NCI-H187 (cell line): Measurements from ENCODE around the gene HUS1.
"Not testable (repeated sequence)": the region's sequence is repeated elsewhere in the genome, so short reads cannot be mapped to it uniquely, and the experiment has no call there.

ENCODE experiments used
- DNase-seq, 2 experiments: peaks; one replicate each; lab custom pipeline; 2025; lab: John Stamatoyannopoulos, UW

HUS1 gene

DNA sequence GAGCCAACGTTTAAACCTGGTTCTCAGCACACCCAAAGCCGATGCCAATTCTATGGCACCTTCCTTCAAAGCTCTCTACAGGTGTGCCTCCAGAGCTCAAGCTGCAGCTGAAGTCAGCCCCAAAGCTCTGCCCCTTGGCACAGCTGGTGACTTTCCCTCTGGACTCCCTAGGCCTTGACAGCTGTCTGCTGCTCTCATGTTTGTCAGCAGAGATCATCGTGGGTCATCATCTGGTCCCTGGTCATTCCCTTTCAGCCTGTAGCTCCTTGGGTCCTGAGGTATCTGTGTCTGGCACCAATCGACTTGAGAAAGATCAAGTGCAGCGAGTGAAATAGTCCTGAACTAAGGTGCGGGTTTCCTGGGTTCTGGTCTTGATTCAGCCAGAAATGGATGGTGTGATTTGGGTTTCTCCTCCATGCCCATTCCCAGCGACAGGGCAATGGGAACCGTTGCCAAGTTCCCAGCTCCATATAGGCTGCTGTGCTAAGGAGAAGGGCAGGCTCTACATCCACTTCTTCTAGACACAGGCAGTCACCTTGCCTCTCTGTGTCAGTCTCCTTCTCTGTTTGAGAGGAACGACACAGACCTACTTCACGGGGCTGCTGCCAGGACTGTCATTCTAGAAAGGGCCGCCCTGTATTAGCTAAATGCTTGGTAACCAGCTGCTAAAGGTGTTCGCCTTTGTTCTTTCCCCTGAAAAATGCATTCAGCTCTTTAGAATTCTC lies 34.7 kb downstream of the HUS1 start:
- no peak for DNase-seq

DNA sequence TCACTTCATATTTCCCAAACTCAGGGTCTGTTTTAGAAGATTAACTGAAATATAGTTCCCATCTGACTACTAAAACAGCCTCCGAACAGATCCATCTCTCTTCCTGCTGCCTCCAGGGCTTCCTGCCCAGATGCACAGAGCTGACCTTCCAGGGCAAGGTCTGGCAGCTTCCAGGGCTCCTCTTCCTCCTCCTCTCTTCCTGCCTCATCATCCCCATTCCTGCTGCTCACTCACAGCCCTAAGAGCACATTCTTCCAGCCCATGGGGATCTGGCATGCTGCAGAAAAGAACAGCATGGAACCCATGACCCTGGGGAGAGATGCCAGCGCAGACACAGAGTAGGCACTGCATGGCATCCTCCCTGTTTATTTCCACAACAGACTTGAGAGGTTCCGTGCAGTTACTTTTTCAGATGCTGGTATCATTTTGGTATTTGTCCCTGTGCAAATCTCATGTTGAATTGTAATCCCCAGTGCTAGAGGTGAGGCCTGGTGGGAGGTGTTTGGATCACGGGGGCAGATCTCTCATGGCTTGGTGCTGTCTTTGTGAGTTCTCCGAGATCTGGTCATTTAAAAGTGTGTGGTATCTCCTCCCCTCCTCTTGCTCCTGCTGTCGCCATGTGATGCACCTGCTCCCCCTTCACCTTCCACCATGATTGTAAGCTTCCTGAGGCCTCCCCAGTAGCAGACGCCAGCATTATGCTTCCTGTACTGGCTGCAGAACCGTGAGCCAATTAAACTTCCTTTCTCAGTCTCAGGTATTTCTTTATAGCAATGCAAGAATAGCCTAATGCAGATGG lies 35.5 kb downstream of the HUS1 start:
- DNase-seq: no peak

DNA sequence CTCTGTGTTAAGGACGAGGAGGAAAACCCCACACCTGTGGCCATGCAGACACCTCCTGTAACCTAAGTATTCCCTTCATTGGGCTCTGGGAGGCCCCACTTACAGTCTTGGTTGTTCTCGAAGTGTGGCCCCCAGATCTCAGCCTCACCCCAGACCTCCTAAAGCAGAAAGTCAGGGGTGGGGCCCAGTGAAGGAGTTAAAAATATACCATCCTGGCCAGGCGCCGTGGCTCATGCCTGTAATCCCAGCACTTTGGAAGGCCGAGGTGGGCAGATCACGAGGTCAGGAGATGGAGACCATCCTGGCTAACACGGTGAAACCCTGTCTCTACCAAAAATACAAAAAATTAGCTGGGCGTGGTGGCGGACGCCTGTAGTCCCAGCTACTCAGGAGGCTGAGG lies 36.8 kb downstream of the HUS1 start:
- DNase-seq: not testable (repeated sequence)

DNA sequence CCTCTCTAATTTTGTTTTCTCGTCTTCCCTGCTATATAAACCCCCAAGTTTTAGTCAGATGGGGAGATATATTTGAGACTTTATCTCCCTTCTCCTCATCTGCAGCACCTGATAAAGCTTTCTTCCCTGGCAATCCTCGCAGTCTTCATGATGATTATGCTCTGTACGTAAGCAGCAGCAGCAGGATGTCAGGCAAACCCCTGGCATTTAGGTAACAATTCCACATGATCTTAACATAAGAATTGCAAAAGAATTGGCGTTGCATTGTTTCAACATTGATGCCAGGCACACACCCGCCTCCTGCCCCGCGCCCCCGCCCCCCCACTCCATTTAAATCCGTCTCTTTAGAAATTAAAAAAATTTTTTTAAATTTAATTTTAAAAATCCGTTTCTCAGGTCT lies 37.3 kb downstream of the HUS1 start:
- no peak for DNase-seq

DNA sequence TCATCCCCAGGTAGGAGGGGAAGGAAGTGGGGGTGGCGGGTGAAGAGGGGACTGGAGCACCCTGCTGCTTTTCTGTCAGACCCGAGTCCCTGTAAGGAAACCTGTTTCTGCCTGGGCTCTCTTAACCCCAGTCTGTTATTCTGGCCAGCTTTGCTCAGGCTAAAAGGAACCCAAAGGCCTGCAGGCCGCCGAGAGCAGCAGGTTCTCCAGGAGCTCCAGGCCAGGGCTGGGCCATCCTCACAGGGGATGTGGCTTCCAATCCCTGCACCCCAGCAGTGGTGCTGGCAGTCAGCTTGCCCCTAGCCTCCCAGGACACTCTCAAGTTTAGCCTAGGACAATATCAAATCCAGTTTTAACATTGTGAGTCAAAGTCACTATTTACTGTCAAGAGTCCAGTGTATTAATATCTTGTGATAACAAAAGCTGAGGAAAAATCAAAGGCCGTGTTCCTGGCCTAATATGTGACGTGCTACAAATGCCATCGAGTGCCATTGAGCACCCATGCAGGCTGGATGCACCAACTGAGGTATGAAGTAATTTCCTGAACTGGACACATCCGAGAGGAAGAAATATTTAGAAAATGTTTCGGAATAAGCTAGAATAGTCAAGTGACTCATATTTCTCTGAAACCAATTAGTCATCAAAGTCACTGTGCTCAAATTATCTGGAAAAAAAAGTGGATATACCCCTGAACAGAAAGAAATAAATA lies 38.1 kb downstream of the HUS1 start:
- no peak for DNase-seq

DNA sequence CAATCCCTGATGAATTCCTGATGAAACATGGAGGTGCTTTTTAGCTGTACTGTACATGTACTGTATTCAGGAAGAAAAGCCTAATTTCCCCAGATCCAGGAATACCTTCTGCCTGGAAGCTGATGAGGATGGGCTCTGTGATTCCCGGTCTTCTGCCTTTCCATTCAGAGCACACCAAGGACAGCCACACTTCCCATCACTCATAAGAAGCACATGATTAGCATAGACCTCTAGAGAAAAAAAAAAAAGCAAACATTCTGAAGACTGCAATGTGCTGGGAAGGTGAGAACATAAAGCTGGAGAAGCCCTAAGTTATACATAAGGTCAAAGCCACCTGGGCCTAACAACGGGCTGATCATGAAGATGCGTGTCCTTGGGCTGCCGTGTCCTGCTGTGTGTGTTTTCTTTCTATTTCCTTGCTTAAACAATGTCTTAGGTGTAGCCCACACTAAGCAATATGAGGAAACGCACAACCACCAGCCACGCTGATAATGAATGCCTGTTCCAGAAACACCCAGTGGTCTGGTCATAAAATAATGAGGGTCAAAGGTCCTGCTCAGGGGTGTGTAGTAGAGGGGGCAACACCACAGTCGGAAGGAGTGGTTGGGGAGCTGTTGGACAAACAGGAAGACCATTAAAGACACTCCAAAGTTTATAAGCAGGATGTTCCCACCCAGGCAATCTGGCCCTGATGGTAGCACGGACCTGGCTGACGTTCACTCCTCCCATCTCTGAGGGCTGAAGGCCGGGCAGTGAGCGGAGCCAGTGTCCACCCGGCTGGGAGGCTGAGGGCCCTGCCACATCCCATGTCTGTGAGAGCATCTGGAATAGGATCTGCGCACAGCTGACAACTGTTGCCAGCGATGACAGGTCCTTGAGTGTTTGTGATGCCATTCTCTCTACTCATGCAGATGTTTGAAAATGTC lies 39.1 kb downstream of the HUS1 start:
- no peak for DNase-seq

DNA sequence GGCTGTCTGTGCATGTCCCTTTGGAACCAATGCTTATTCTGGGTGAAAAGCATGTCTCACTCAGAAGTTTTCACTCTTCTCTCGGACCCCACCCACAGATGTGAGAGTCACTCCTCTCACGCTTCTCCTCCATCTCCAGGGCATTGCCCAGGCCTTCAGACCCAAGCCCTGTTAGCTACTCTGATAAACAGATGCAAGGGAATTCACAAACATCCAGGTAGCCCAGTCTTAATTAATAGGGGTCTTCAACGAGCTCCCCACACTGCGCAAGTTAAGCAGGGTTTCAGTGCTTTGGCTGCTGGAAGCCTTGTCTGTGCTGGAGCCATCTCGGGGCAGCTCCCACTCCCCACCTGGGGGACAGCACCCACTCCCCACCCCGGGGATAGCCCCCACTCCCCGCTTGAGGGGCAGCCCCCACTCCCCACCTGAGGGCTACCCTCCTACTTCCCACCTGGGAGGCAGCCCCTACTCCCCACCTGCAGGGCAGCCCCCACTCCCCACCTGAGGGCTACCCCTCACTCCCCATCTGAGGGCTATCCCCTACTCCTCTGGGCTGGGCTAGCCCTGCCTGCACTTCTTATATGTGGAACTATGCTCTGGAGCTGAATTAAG lies 39.9 kb downstream of the HUS1 start:
- DNase-seq: no peak

DNA sequence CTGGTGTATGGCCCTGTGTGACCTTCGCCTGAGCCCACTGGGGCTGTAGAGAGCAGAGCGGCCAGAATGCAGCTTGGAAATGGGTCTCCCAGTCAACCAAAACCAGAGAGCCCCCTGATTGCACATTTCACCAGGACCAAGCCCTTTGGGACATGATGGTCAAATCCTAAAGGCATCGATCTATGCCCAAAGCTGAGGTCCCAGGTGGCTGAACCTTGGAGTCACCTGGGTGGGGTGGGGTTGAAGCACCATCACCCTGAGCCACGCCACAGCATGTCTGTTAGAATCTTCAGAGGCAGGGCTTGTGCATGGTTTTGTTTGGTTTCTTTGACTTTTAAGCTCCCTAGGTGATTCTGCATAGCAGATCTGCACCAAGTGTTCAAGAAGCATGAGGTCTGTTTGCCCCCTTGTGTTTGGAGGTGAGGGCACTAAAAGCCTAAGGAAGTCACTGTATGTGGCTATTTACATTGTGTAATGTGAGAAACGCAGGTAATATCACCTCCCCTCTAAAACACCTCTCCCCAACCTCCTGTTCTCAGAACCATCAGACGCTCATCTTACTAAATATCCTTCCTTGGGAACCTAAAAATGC lies 40.7 kb downstream of the HUS1 start:
- no peak for DNase-seq

DNA sequence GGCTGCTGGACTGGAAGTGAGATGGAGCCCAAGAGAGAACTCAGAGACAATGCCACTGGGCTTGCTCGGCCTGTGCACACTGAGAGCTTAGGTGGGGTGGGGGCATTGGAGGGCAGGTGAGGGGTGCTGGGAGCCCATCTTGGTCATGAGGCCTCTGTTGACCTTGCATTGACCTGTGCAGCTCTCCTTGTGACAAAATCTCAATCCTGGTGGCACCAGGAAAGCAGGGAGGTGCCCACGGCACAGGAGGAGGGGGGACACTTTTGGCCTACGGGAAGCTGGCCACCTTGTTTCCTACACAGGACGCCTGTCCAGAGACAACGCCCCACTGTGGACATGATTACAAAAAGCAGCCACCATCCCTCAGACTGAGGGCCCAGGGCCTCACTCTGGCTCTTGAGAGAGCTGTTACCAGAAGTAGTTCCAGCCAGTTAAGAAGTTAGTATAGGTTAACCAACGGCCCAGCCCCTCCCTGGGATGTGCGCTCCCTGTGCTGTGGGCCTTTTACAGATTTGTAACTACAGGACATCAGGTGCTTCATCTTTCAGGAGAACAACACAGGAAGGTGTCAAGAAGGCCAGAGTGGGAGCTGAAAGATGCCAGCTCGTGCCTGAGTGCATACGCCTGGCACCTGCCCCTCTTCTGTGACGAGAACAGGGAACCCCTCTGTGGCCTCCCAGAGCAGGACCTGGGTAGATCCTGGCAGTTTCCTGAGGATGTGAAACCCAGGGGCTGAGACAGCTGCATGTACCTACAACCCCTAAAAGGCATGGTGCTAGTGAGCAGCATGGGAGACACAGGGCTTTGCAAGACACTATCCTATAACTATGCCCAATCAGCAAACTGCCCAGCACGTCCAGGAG lies 41.5 kb downstream of the HUS1 start:
- no peak for DNase-seq

DNA sequence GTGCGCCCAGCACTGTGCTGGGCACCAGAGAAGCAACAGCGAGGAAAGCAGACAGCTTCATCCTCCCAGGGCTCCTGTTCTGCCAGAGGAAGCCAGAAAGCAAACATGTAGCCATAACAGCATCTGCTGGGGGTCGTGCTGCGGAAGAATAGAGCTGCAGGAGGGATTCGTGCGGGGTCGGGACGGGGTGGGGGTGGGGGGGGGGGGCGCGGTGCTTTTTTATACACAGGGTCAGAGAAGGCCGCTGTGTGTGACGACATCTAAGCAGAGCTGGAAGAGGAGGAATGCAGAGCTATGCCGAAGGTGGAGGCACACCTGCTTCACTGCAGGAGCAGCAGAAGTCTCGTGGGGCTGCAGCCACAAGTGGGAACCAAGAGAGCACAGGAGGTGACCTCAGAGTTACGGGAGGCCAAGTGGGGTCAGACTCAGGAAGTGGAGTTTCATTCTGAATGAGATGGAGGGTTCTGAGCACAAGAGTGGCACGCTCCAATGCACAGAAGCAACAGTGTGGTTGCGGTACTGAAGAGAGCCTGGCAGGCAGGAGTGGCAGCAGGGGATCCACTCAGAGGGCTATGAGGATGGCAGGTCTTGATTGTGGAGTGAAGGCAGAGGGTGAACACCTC lies 42.2 kb downstream of the HUS1 start:
- no peak for DNase-seq

DNA sequence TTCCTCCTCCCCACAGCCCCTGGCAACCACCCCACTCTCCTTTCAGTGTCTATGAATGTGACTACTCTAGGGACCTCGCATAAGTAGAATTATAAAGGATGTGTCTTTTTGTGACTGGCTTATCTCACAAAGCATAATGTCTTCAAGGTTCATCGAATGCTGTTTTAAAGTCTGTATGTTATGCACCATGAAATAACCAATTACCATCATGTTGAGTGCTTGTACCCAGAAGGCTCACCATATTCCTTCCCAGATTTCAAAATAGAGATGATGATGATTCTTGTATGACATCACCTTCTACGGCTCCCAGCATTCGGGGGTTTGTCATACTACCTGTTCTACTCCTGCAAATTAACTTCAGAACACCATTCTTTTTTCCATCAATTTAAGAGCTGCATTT lies 43.1 kb downstream of the HUS1 start:
- DNase-seq: no peak

DNA sequence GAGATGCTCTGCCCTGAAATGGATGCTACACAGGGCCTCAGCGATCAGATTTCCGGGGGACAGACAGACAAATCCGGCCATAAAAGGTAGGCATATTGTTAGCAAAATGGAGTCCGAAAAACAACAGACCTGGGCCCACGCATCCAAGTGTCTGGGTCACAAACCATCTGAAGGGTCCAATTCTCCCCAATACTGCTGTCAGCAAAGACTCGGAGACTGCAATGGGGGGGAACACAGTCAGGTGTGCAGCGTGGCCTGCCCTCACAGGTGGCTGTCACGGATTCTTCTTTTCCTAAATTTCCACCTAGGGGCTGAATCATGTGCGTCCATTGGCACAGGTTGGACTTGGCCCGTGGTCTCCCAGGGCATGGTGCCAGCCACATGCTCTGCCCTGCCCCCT lies 44.1 kb downstream of the HUS1 start:
- DNase-seq: no peak

DNA sequence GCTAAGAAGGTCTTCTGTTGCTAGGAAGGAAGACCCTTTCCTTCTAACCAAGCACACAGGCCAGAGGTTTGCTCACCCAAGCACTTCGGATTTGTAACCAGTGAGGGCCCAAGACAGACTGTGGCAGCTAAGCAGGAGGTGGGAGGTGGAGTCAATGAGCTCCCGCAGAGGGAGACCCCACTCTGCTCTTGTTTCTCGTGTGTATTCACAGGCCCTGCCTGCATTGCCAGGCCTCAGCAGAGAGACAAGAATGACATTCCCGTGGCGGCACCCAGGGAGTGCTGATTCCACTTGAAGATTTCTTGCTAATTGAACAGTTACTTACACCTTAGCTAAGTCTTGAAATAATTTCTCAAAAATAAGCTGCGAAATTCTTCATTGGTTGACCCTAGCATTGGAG lies 44.6 kb downstream of the HUS1 start:
- DNase-seq: no peak

DNA sequence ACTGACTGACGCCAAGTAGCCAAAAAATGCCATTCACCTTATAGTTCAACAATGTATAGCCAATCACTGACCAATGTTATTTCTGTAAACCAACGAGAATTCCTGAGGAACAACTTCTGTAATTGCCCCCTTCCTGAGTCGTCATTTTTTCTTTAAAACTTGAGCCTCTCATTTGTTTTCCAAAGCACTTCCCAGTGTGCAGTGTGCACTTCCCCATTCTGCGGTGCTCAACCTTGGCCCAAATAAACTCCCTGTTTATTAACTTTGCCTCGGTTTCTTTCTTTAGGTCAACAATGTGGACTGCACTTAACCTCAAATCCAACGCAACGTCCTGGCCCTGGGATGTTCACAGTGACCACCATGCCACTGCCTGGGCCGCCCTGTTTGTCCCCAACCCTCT lies 46.2 kb downstream of the HUS1 start:
- no peak for DNase-seq

DNA sequence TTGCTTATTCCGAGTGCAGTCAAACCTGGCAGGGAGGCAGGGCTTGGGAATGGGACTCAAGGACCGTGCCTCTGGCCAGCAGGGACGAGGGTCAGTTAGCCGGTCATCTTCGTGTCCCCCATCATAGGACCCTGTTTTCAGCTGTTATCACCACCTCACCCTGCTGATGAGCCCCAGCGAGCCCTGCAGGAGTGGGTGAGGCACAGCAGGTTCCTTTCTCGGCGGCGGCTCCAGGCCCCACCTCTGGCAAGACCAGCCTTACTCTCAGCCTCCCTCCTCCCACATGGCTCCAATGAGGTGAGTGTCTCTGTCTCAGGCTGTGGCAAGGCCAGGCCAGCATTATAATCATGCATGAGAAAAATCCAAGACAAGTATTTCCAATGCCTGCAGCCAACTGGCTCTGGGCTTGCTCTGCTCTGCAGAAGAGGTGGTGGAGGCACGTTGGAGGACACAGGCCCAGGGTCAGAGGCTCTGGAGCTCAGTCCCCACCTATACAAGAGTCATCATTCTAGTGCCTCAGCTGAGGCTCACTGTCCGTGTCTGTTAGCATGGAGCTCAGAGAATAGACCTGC lies 46.9 kb downstream of the HUS1 start:
- no peak for DNase-seq

DNA sequence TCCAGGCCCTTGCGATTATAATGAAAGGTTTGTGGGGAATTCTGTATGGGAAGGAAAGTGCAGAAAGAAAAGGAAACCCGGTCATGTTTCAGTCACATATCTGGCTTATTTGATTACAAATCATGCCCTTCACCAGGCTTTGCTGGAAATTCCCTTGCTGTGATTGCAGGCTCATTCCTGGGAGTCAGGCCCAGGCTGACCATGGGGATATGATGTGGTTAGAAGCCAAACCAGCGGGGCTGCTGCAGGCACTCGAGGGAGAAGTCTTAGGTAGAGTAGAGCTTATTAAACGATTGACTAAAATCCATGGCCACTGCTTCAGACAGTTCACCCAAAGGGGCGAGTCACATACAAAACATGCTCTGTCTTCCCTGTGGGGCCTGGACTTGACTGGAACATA lies 47.4 kb downstream of the HUS1 start:
- DNase-seq: no peak

DNA sequence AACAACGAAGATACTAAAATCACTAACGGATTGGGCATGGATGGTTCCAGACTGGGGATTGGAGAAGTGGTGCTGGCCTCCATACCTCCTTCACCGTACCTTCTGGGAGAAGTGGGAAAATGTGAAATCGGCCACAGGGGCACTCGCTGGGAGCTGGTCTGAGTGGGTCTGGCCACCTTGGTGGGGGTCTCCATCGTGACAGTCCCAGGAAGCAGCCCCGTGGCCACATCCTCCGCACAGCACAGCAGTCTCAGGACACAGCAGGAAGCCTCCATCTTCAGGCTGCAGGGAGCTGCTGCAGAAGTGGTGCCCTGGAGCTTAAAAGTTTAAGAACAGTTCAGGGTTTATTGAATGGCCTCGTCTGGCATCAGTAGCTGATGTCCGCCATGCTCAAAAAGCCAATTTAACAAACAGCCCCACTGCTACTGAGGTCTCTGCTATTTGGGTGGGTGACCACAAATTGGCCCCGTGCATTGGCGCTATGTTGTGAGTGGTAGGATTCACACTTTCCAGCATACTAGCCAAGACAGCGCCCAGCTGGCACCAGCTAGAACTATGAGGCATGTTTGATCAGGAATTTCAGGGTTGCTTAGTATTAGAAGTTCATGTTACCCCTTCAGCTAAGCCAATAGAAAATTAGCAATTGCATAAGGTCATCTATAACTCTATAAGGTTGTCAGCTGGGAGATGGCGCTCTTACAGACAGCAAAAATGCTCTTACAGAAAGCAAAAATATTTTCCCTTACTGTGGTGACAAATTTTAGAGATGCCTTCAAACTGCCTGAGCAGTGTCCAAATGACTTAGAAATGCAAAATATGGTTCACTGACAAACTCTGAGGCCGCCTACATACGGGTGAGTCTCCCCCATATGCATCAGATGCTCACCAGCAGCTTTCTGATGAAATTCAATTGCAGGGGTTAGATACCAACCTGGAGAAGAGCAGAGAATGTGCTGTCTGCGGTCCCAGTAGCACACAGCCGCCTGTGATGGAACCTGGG lies 48.1 kb downstream of the HUS1 start:
- no peak for DNase-seq

DNA sequence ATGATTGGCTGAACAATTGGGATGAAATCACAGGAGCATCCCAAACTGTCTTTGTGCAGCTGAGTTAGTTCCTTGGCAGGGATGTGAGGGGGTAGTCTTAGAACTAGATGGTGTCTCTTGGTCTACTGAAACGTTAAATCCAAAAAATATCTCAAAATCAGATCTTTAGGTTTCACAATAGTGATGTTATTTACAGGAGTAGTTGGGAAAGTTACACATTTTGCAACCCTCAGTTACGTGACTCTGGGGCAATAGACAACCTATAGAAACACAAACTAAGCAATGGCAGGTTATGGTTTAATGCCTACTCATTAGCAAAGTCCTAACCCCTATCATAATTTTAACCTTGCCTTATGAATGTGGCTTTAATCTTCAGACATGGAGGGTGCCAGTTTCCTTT lies 55.1 kb downstream of the HUS1 start:
- no peak for DNase-seq
